Pons (tissue), 1 donor: ENCODE measurements around the gene RNU7-1.
A peak's percentile ranks its signal among the peaks of the same experiment; 100 is the strongest.

Experiments
- DNase-seq: peaks from one replicate; pipeline ENCODE4 v3.0.0-alpha.2; 2016; ENCODE audit warnings: low spot score

RNU7-1 gene

GRCh38 chr12:6937481-6938352, 5.9 kb upstream of the RNU7-1 start:
- DNase-seq, result peak; percentile 95

DNA sequence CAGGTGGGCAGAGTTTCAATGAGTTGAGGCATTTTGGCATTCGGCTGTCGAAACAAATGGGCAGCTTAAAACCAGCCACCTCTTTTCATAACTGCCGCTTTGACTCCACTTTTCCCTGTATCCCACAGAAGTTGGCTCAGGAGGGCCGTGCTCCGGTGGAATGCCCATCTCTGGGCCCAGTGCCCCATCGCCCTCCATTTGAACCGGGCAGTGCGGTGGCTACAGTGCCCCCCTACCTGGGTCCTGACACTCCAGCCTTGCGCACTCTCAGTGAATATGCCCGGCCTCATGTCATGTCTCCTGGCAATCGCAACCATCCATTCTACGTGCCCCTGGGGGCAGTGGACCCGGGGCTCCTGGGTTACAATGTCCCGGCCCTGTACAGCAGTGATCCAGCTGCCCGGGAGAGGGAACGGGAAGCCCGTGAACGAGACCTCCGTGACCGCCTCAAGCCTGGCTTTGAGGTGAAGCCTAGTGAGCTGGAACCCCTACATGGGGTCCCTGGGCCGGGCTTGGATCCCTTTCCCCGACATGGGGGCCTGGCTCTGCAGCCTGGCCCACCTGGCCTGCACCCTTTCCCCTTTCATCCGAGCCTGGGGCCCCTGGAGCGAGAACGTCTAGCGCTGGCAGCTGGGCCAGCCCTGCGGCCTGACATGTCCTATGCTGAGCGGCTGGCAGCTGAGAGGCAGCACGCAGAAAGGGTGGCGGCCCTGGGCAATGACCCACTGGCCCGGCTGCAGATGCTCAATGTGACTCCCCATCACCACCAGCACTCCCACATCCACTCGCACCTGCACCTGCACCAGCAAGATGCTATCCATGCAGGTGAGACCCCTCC, 5.0 kb upstream of the RNU7-1 start:
- DNase-seq, result no peak

- no peak for DNase-seq
These were observed 4.5 kb upstream of the RNU7-1 start for GRCh38 chr12:6939191-6939540.

DNA sequence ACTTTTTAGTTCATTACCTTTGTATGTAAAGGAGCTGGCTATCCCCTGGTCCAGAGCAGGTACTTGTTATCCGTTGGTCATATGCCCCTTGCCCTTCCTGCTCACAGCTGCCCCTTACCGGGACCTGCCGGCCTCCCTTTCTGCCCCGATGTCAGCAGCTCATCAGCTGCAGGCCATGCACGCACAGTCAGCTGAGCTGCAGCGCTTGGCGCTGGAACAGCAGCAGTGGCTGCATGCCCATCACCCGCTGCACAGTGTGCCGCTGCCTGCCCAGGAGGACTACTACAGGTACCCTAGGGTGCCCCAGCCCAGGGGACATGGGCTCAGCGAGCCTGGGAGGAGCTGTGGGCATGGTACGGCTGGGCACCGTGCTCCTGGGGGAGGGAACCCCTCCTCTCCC, 2.3 kb upstream of the RNU7-1 start:
- no peak for DNase-seq

DNA sequence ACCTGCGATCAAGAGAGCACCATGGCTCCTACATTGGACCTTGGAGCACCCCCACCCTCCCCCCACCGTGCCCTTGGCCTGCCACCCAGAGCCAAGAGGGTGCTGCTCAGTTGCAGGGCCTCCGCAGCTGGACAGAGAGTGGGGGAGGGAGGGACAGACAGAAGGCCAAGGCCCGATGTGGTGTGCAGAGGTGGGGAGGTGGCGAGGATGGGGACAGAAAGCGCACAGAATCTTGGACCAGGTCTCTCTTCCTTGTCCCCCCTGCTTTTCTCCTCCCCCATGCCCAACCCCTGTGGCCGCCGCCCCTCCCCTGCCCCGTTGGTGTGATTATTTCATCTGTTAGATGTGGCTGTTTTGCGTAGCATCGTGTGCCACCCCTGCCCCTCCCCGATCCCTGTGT, 1.8 kb upstream of the RNU7-1 start:
- DNase-seq, result no peak

GRCh38 chr12:6942331-6942665, 1.3 kb upstream of the RNU7-1 start:
- no peak for DNase-seq

GRCh38 chr12:6943389-6943721, 261 bp upstream of the RNU7-1 start:
- DNase-seq, result no peak

DNA sequence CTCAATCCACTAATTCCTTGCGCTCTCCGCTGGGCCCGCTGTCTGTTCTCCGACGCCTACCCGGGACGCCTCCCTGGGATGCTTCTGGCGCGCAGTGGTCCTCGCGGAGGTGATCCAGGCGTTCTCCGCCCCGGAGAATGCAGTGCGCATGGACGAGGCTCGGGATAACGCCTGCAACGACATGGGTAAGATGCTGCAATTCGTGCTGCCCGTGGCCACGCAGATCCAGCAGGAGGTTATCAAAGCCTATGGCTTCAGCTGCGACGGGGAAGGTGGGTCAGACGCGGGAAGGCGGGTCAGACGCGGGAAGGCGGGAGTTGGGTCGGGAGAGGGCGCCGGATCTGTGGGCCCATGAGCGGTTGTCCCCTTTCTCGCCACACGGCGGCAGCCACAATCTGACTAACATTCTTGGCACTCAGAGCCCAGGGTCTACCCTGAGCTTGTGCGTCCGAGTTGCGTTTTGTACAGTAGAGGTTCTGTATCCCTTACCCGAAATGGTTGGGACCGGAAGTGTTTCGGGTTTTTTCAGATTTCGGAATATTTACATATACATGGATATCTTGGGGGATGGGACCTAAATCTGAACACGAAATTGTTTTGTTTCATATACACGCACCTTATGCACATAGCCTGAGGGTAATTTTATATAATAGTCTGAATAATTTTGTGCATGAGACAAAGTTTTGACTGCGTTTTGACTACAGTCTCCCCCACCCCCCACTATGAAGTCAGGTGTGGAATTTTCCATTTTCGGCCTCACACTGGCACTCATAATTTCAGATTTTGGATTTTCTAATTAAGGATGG, 968 bp downstream of the RNU7-1 start:
- DNase-seq, result peak; percentile 93

- DNase-seq, result no peak
These were observed 2.0 kb downstream of the RNU7-1 start for GRCh38 chr12:6945613-6946012.

DNA sequence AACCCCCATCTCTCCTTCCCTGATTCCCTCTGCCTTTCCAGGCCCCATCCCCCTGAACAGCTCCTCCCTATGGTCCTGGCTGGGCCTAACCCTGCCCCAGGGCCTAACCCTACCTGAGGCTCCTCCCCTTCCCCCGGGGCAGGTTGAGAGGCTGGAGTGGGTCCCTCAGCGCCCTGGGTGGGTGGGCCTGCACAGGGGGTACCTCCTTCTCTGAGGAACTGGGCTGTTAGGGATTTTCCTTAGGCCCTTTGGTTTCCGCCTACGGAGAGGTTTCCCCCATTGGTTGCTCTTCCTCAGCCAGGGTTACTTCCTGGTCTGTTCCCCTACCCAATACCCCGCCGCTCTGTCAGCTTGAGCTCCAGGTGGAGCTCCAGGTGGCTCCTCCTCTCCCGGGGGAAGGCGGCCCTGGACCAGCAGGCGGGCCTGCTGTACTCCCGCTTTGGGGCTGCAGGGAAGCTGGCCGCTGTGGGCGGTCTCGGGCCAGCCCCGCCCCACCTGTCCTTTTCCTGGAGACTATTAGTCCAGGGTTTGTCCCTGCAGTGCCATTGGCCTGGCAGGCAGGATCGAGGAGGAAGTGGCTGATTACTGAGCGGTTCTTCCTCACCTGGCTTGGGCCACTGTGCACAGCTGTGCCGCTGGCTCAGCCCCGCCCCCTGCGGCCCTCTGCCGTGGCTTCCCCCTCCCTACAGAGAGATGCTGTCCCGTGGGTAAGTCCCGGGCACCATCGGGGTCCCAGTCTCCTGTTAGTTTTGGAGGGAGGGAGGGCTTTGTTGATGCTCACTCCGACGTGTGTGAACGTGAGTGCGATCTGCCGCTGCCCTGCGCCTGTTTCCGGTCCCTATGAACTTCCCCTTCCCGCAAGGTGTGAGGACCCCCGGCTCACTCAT, 2.7 kb downstream of the RNU7-1 start:
- no peak for DNase-seq

- DNase-seq, result no peak
These were observed 3.3 kb downstream of the RNU7-1 start for GRCh38 chr12:6946920-6947374.

GRCh38 chr12:6947615-6948014, 4.0 kb downstream of the RNU7-1 start:
- no peak for DNase-seq

- DNase-seq, result no peak
These were observed 5.4 kb downstream of the RNU7-1 start for GRCh38 chr12:6948873-6949594.

GRCh38 chr12:6950401-6950801, 6.8 kb downstream of the RNU7-1 start:
- DNase-seq, result no peak

DNA sequence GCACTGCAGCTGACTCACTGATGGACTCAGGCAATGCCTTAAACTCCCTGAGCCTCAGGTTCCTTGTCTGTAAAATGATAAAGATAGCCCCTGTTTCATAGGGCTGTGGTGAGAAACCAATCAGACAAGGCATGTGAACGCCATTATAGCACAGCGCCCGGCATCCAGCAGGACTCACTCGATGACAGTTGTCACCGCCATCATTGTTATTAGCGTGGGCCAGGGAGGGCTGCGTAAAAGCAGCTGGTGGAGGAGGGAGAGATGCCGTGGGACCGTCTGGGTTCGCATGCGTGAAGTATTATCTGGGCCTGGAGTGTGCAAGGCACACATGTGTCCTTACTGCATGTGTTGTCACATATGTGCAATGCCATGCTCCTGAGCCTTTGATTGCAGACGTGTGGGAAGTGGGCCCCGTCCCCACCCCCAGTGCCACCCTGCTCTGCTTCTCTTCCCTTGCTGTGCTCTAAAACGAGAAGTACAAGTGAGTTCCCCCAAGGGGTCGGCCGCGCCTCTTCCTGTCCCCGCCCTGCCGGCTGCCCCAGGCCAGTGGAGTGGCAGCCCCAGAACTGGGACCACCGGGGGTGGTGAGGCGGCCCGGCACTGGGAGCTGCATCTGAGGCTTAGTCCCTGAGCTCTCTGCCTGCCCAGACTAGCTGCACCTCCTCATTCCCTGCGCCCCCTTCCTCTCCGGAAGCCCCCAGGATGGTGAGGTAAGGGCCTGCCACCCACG, 7.4 kb downstream of the RNU7-1 start, which contains the start of gene PTPN6:
PTPN6 (plus strand) TSS at position 546 of the 730 bp plus-strand sequence; CDS start at position 703, 157 bp downstream.
- no peak for DNase-seq

DNA sequence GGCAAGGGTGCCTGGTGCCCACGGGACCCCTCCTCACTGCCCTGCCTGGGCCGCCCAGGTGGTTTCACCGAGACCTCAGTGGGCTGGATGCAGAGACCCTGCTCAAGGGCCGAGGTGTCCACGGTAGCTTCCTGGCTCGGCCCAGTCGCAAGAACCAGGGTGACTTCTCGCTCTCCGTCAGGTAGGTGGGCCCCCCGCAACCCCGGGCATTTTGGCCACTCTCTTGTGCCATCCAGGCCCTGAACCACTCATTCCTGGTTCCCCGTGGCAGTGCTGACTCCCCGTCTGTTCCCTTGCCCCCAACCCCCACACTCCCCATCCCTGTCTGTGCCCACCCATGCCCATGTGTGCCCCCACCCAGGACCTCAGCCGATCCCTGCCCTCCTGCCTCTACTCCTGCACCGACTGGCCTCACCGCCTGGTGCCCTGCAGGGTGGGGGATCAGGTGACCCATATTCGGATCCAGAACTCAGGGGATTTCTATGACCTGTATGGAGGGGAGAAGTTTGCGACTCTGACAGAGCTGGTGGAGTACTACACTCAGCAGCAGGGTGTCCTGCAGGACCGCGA, 8.0 kb downstream of the RNU7-1 start:
- DNase-seq, result no peak

DNA sequence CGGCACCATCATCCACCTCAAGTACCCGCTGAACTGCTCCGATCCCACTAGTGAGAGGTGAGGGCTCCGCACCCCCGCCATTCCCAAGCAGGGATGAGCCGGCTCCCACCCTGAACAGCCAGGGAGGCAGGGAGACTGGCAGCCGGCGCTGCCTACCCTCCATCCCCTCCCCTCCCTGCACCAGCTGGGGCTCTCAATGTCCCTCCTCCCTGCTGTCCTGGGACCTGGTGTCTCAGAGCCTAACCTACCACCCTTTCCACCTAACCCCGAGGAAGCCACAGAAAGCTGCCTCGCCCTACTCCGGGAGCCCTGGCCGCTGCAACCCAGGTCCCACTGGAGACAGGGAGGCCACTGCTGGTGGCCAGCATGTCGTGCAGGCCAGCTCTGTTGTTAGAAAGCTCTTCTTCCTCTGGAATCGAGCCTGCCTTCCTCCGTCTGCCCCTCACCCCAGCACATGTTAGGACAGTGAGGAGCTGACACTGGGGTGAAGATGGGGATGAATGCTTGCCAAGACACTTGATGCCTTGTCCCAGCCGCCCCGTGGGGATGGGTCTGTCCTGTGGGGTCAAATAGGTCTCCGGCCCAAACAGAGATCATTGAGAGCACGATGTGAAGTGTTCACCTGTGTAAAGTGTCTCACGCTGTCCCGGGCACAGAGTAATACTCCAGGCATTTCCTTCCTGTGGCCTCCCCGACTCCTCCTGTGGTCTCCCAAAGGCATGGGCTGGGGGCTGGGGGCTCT, 8.7 kb downstream of the RNU7-1 start:
- no peak for DNase-seq

GRCh38 chr12:6952863-6953441, 9.3 kb downstream of the RNU7-1 start:
- DNase-seq, result no peak
